ENCODE data around the gene SLC9A9. TPM values are rescaled to one million over a fixed set of nuclear protein-coding genes. Genes with fewer than 3 reads are reported as not detected.

SLC9A9 gene
- total RNA-seq, 1 experiment from 2014 or later, result not detected

- no peak for DNase-seq
- no peaks in the 10 kb centered on the region for H3K27me3 ChIP-seq (replicated peaks; ENCODE audit: control insufficient read depth, insufficient read depth, low read length)
- no peaks in the 10 kb centered on the region for H3K36me3 ChIP-seq (ENCODE audit: control insufficient read depth, insufficient read depth, low read length)
- no peak for TF ChIP-seq CTCF (IDR thresholded peaks at IDR 0.05; ENCODE audit: insufficient read depth in 1 of 2, low read depth in 1 of 2, low read length in 1 of 2, severe bottlenecking in 1 of 2, unreplicated experiment in 1 of 2)
- BruUV-seq (replicated peaks), result no TSS peak
- H3K36me3 Mint-ChIP-seq (ENCODE audit: insufficient read depth, unreplicated experiment), result no peaks in the 10 kb centered on the region
- H3K9me3 ChIP-seq, result no peaks in the 10 kb centered on the region
- intact Hi-C loops (cut with micrococcal nuclease; ENCODE audit: unreplicated experiment), result no loop called here
- CTCF ChIA-PET, result no interaction called here
- H3K9me3 Mint-ChIP-seq (ENCODE audit: unreplicated experiment), result no peaks in the 10 kb centered on the region
- H3K27me3 Mint-ChIP-seq (ENCODE audit: insufficient read depth, unreplicated experiment), result peaks cover 5% of the 10 kb centered on the region
- H3K4me3 ChIP-seq (ENCODE audit: low read depth, low read length), result no peak overlapping the region
- no peaks in the 10 kb centered on the region for H3K4me1 ChIP-seq
- POLR2A ChIA-PET, result no interaction called here
- H3K27ac Mint-ChIP-seq (ENCODE audit: unreplicated experiment), result no peak overlapping the region
- no peaks in the 10 kb centered on the region for H3K4me1 Mint-ChIP-seq (ENCODE audit: low read depth, unreplicated experiment)
- H3K4me3 Mint-ChIP-seq (ENCODE audit: unreplicated experiment), result no peak overlapping the region
These were observed 56.9 kb downstream of the SLC9A9 start for GRCh38 chr3:143791386-143791785.

- Histone ChIP-seq H3K9me3 (no peaks in the 10 kb centered on the region), H3K4me3 (ENCODE audit: low read depth, low read length) (no peak overlapping the region), H3K4me1 (no peaks in the 10 kb centered on the region), H3K27me3 (replicated peaks; ENCODE audit: control insufficient read depth, insufficient read depth, low read length) (no peaks in the 10 kb centered on the region; the same call in 1 of the 2 replicates), H3K36me3 (ENCODE audit: control insufficient read depth, insufficient read depth, low read length) (no peaks in the 10 kb centered on the region)
- BruUV-seq (replicated peaks), result no TSS peak
- Mint-ChIP-seq H3K27me3 (ENCODE audit: insufficient read depth, unreplicated experiment) (peaks cover 10% of the 10 kb centered on the region), H3K9me3 (ENCODE audit: unreplicated experiment) (no peaks in the 10 kb centered on the region), H3K4me3 (ENCODE audit: unreplicated experiment) (no peak overlapping the region), H3K27ac (ENCODE audit: unreplicated experiment) (no peak overlapping the region), H3K4me1 (ENCODE audit: low read depth, unreplicated experiment) (no peaks in the 10 kb centered on the region), H3K36me3 (ENCODE audit: insufficient read depth, unreplicated experiment) (no peaks in the 10 kb centered on the region)
- ChIA-PET POLR2A (no interaction called here), CTCF (no interaction called here)
- DNase-seq, result no peak
- intact Hi-C loops (cut with micrococcal nuclease; ENCODE audit: unreplicated experiment), result no loop called here
- no peak for TF ChIP-seq CTCF (IDR thresholded peaks at IDR 0.05; ENCODE audit: insufficient read depth in 1 of 2, low read depth in 1 of 2, low read length in 1 of 2, severe bottlenecking in 1 of 2, unreplicated experiment in 1 of 2)
These were observed 61.8 kb downstream of the SLC9A9 start for GRCh38 chr3:143786219-143787191.

GRCh38 chr3:143784446-143784845 lies 63.8 kb downstream of the SLC9A9 start:
- intact Hi-C loops (cut with micrococcal nuclease; ENCODE audit: unreplicated experiment), result no loop called here
- TF ChIP-seq CTCF (IDR thresholded peaks at IDR 0.05; ENCODE audit: insufficient read depth in 1 of 2, low read depth in 1 of 2, low read length in 1 of 2, severe bottlenecking in 1 of 2, unreplicated experiment in 1 of 2), result no peak

More at GRCh38 chr3:143784446-143784845, 63.8 kb downstream of the SLC9A9 start:
- H3K4me3 ChIP-seq (ENCODE audit: low read depth, low read length), result no peak overlapping the region
- no peaks in the 10 kb centered on the region for H3K36me3 Mint-ChIP-seq (ENCODE audit: insufficient read depth, unreplicated experiment)
- ChIA-PET POLR2A (no interaction called here), CTCF (no interaction called here)
- DNase-seq, result no peak
- no peak overlapping the region for H3K27ac Mint-ChIP-seq (ENCODE audit: unreplicated experiment)
- no TSS peak for BruUV-seq (replicated peaks)
- no peaks in the 10 kb centered on the region for H3K9me3 ChIP-seq
- no peaks in the 10 kb centered on the region for H3K9me3 Mint-ChIP-seq (ENCODE audit: unreplicated experiment)
- no peaks in the 10 kb centered on the region for H3K4me1 Mint-ChIP-seq (ENCODE audit: low read depth, unreplicated experiment)
- H3K27me3 Mint-ChIP-seq (ENCODE audit: insufficient read depth, unreplicated experiment), result peaks cover 14% of the 10 kb centered on the region
- no peaks in the 10 kb centered on the region for H3K36me3 ChIP-seq (ENCODE audit: control insufficient read depth, insufficient read depth, low read length)
- no peak overlapping the region for H3K4me3 Mint-ChIP-seq (ENCODE audit: unreplicated experiment)
- no peaks in the 10 kb centered on the region; the same call in 1 of the 2 replicates for H3K27me3 ChIP-seq (replicated peaks; ENCODE audit: control insufficient read depth, insufficient read depth, low read length)
- H3K4me1 ChIP-seq, result no peaks in the 10 kb centered on the region
